Stimulated activated CD8-positive, alpha-beta memory T cell treated with anti-CD3 and anti-CD28 coated beads, Interleukin-4, amount 100 ng/mL, for 4 hours (primary cell): ENCODE results near the gene PAGR1.
"Not testable (repeated sequence)": the region's sequence is repeated elsewhere in the genome, so short reads cannot be mapped to it uniquely, and the experiment has no call there.

Experiments used
- DNase-seq, 2 donors: peaks; one replicate each; pipeline ENCODE4 v3.0.0-alpha.2; 2020; ENCODE audit warnings: low read depth in 2 of 2, low spot score in 1 of 2

PAGR1 gene

DNA sequence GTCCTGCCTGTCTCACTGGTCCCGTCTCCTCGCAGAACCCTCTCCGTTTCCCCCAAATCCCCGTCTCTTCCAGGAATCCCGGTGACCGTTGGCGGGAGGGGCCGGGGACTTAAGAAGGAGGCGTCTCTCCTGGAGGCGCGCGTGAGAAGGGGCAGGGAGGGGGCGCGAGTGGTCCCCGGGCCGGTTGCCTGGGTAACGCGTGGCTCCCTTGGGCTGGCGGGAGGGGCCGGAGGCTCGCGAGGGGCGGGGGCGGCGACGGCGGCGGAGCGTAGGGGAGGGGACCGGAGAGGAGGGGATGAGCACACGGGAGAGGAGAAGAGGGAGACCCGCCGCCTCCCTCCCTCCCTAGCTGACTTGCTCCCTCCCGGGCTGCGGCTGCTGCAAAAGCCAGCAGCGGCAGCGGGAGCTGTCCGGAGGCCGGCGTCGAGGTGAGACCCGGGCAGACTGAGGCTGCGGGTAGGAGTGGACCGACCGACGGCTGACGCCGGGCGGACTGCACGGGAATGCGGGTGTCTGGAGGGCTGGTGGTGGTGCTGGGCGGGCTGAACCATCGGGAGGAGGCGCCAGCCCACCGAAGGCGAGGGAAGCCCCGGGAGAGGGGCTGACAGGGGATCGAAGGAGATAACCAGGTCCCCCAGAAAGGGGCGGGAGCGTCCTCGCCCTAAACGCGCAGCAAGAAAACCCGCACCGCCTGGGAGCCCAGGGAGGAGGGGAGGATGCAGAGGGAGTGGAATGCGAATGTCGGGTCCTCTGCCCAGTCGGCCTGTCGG lies 3.9 kb upstream of the PAGR1 start, which contains the start of gene PRRT2:
Gene PRRT2, plus strand, starts transcription at position 298 of the 770 bp plus-strand sequence. CDS start 862 bp downstream, outside the sequence.
- DNase-seq: no peak

DNA sequence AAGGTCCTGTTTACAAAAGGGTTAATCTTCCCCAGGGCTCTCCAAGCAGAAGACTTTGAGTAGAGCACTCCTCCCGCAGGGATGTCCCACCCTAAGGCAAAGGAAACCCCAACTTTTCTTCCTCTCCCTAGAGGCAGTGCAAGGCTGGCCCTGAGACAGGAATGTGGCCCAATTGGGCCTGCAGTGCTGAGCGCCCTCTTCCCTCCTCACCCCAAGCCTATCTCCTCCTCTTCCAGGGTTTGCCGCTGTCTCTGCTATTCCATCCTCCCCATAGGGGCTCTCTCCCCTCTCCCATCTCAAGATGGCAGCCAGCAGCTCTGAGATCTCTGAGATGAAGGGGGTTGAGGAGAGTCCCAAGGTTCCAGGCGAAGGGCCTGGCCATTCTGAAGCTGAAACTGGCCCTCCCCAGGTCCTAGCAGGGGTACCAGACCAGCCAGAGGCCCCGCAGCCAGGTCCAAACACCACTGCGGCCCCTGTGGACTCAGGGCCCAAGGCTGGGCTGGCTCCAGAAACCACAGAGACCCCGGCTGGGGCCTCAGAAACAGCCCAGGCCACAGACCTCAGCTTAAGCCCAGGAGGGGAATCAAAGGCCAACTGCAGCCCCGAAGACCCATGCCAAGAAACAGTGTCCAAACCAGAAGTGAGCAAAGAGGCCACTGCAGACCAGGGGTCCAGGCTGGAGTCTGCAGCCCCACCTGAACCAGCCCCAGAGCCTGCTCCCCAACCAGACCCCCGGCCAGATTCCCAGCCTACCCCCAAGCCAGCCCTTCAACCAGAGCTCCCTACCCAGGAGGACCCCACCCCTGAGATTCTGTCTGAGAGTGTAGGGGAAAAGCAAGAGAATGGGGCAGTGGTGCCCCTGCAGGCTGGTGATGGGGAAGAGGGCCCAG lies 3.0 kb upstream of the PAGR1 start:
- no peak for DNase-seq

DNA sequence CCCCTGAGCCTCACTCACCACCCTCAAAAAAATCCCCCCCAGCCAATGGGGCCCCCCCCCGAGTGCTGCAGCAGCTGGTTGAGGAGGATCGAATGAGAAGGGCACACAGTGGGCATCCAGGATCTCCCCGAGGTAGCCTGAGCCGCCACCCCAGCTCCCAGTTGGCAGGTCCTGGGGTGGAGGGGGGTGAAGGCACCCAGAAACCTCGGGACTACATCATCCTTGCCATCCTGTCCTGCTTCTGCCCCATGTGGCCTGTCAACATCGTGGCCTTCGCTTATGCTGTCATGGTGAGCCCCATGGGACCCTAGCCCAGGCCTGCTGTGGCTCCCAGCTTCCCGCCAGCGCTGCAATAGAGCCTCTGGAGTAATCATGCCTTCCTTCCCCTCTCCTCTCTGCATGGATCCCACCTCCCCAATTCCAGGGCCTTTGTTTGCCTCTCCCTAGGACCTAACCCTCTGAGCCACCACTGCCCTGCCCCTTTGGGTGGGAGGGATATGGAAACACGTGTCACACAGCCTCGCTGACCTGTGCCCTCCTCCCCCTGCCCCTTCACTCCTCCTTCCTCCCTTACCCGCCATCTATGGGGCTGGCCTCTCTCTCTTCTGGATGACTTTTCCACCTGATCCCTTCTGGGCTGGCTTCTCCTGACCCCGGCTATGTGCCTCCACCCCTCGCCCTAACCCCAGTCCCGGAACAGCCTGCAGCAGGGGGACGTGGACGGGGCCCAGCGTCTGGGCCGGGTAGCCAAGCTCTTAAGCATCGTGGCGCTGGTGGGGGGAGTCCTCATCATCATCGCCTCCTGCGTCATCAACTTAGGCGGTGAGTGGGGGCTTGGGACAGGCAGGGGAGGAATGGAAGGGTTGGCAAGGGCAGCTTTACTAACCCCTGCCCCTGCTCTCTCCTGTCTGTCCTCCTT lies 2.0 kb upstream of the PAGR1 start:
- no peak for DNase-seq

DNA sequence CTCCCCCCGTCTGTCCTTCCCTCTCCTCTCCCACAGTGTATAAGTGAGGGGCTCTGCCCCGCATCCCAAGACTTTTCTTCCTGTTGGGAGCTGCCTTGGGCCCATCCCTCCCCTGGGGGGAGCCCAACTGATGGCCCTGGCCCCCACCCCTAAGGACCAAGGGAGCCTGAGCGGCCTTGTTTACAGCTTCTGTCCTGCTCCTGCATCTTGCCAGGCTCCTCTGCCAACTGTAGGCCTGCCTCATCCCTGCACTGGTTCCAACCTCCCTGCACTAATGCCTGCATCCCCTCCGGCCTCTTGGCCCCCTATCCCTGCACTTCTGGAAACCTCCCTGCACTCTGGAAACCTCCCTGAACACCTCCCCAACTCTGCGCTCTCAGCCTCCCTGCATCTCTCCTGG lies 1.4 kb upstream of the PAGR1 start:
- DNase-seq: no peak

- DNase-seq: no peak
Observed at GRCh38 chr16:29815032-29815721, 775 bp upstream of the PAGR1 start.

DNA sequence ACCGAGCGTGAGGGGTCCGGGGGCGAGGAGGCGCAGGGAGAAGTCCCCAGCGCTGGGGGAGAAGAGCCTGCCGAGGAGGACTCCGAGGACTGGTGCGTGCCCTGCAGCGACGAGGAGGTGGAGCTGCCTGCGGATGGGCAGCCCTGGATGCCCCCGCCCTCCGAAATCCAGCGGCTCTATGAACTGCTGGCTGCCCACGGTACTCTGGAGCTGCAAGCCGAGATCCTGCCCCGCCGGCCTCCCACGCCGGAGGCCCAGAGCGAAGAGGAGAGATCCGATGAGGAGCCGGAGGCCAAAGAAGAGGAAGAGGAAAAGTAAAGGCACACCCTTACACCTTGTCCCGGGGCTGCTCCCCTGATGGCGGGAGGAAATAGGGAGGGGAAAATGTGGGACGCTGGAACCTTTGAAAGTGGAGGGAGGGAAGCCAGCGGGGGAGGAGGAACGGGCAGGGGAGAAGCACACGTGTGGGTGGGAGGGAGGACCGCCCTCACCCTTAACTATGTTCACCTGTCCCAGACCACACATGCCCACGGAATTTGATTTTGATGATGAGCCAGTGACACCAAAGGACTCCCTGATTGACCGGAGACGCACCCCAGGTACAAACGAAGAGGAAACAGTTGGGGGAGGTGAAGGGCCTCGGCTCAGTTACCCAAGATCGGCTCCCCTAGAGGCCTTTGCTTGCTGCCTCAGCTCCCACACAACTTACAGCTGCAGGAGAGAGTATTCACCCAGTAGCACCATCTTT lies 916 bp downstream of the PAGR1 start:
- DNase-seq: no peak

DNA sequence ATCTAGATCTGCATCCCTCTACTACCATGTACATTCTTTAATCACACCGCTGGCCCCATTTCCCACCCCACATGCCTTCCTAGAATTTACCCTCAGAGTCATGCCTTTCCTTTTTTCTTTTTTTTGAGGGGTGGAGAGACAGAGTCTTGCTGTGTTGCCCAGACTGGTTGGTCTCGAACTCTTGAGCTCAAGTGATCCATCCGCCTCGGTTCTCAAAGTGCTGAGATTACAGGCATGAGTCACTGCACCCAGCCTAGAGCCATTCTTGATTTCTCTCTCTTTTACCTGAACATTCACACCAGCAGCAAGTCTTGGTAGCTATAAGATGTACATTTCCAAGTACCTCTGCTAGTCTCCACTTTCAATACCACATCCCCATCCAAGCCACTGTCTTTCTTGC lies 2.1 kb downstream of the PAGR1 start:
- DNase-seq: no peak

DNA sequence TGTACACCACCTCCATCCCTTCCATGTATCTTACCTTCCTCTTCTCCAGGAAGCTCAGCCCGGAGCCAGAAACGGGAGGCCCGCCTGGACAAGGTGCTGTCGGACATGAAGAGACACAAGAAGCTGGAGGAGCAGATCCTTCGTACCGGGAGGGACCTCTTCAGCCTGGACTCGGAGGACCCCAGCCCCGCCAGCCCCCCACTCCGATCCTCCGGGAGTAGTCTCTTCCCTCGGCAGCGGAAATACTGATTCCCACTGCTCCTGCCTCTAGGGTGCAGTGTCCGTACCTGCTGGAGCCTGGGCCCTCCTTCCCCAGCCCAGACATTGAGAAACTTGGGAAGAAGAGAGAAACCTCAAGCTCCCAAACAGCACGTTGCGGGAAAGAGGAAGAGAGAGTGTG lies 3.6 kb downstream of the PAGR1 start:
- no peak for DNase-seq

DNA sequence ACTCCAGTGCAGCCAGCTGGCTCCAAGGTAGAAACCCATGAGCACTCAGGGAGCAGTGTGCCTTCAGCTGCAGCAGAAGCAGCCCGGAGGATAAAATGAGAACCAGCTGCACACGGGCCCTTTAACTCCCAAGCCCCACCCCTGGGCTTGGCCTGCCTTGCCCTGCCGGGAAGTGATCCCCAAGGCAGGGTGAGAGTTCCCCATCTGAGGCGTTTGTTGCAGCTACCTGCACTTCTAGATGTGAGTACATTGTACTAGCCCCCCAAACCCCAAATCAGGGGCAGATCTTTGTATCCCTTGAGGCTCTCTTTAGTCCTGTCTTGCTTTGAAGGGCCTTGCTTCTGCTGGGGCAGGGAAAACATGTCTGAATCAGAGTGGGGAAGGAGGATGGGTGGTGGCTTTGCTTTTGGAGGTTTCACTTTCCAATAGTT lies 4.3 kb downstream of the PAGR1 start, which contains the start of gene MVP:
Gene MVP, plus strand, starts transcription at position 192 of the 431 bp plus-strand sequence. CDS start 10,088 bp downstream, outside the sequence.
- no peak for DNase-seq

DNA sequence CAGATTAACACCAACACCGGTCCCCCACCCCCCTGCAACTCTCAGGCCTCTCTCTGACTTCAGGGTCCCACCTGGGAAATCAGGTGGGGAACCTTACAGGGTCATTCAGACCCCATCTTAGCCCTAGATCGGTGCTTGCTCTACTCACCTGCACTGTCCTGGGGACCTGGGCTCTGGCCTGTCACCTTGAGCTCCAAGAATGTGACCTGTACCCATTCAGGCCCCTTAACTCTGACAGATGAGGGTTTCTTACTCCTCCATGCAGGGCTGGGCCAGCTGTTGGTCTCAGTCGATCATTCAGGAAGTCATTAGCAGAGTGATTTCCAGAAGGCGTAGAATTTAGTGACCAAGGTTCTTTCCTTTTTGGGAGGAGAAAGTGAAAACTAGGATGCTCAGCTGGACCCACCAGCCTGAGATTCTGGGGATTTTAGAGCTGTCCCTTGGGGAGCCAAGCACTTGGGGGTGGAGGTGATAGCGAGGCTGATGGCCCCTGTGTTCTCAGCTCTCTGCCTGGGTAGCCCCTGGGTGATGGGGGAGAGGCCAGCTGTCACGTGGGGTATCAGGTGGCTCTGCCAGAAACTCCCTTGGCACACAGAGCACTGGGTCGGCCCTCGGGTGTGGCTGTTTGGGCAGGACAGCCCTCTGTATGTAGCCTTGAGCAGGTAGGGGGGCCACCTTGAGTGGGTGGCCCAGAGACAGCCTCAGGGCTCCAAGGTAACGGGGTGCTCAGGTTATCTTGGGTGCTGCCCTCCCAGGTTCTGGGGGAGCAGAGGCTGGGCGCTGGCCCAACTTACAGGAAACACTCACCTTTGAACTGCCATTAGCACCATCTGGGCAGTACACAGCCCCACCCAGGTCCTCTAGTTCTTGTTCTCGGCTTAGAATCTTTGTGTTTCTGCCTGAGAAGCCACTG lies 5.0 kb downstream of the PAGR1 start:
- no peak for DNase-seq

DNA sequence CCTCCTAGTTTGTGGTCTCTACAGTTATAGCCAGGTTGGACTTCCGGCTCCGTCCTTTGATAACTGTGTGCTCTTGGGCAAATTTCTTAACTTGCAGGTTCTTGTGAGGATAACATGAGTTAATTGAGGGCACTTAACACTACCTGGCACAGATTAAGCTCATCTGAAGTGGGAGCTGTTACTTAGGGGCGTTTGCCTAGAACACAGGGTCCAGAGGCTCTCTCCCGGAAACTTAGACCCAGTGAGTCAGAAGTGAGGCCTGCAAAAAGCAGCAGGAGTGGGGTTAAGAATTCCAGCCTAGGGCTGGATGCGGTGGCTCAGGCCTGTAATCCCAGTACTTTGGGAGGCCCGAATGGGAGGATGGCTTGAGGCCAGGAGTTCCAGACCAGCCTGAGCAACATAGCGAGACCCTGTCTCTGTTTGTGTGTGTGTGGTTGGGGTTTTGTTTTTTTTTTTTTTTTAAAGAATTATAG lies 5.7 kb downstream of the PAGR1 start:
- no peak for DNase-seq

GRCh38 chr16:29824589-29825144 lies 8.7 kb downstream of the PAGR1 start:
- no peak for DNase-seq

DNA sequence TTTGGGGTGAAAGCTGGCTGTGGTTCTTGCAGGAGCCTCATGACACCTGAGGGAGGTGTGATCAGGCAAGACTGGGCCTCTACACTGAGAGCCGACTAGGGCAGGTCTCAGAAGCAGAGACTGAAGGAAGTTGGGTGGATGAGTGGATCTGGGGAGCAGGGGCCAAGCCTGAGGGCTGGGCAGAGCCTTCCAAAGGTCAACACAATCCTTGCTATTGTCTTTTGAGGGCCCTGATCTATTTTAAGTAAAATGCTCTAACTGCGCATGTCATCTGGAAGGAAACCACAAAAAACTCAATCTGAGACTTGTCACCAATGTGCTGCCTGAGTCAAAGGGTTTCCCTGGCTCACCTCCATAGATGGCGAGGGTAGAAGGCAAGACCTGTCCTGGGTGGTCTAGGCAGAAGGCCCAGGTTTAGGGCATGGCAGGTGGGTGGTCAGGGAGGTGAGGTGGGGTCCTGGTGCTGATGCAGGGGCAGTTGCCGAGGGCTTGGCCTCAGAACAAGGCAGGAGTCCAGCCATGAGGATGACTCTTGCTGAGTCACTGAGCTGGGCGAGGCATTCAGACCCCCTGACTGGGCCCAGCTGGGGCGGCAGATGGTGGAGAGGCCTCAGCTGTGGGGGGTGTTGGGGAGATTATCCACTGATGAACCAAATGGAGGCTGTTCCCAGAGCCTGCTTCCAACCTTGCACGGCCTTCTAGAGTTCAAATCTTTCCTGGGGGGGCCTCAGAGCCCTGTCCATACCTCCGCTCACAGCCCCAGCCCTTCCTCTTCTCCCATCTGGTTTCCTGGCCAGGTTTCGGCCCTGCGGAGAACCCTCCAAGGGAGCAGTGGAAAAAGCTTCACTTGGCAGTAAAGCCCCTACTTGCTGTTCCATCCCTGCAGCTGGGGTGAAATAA lies 9.4 kb downstream of the PAGR1 start:
- DNase-seq: no peak

DNA sequence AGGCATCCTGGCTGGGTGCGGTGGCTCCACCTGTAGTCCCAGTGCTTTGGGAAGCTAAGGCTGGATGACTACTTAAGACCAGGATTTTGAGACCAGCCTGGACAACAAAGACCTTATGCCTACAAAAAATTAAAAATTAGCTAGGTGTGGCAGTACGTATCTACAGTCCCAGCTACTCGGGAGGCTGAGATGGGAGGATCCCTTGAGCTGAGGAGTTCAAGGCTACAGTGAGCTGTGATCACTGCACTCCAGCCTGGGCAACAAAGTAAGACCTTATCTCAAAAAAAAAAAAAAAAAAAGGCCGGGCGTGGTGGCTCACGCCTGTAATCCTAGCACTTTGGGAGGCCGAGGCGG lies 10.4 kb downstream of the PAGR1 start:
- no peak for DNase-seq

DNA sequence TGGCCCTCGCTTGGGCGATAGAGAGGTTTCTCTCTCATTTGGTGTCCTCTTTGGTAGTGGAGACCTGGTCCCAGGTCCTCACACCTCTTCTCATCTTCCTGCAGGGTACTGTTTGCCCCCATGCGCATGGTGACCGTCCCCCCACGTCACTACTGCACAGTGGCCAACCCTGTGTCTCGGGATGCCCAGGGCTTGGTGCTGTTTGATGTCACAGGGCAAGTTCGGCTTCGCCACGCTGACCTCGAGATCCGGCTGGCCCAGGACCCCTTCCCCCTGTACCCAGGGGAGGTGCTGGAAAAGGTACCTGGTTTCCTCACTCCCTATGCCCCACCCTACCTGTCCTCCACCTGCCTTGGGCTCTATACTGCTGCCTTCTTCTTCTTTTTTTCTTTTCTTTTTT lies 14.8 kb downstream of the PAGR1 start:
- DNase-seq: no peak

DNA sequence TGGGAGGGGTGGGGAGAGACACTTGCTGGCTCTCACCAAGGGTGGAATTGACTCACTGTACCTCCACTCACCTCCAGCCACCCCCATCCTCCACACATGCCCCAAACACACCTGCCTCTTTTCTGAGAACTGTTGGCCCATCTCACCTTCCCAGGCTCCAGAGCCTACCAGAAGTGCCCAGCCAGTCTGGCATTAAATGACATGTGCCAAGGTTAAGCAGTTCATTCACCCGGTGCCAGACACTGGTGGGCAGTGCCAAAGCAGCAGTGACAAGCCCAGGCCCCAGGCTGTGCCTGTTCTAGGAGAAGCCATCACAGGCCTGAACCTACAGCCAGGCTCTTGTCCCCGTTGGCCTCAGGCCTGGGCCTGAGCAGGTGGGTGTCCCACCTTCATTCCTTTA lies 15.5 kb downstream of the PAGR1 start:
- DNase-seq: no peak

GRCh38 chr16:29833219-29833618 lies 17.3 kb downstream of the PAGR1 start:
- not testable (repeated sequence) for DNase-seq
